K562 (cell line): ENCODE data around the gene PRR14. TPM values are rescaled to one million over a fixed set of nuclear protein-coding genes. Genes with fewer than 3 reads are reported as not detected.

Source experiments
- BMI1 ChIP-seq: fragments of 150-350 bp; IDR thresholded peaks from 2 replicates; pipeline ENCODE4 v1.6.1; 2014; ENCODE audit warnings: low read length
- CEBPB ChIP-seq: fragments of 450-650 bp; IDR thresholded peaks from 2 replicates; pipeline ENCODE4 v1.6.1; 2016; ENCODE audit warnings: missing genetic modification characterization, missing compliant biosample characterization
- CTBP1 ChIP-seq: fragments of 450-650 bp; IDR thresholded peaks from 2 replicates; pipeline ENCODE4 v1.6.1; 2016; ENCODE audit warnings: borderline replicate concordance
- E2F3 ChIP-seq: fragments of 250-450 bp; sonication (Bioruptor Pico); IDR thresholded peaks from 2 replicates; pipeline ENCODE4 v1.4.0; 2020; ENCODE audit warnings: mild to moderate bottlenecking
- ETV1 ChIP-seq: fragments of 450-650 bp; conservative IDR thresholded peaks from 2 replicates; pipeline ENCODE4 v1.6.1; 2016; ENCODE audit warnings: missing genetic modification characterization, control low read depth, low read depth, missing compliant biosample characterization
- HBP1 ChIP-seq: fragments of 450-650 bp; formaldehyde crosslinking; IDR thresholded peaks from 2 replicates; pipeline ENCODE4 v1.4.0; 2022; ENCODE audit warnings: missing genetic modification characterization
- MYNN ChIP-seq, 2 experiments: sonication (generic); formaldehyde crosslinking in 1 of 2; IDR thresholded peaks; 2 replicates each; pipeline versions ENCODE4 v1.5.0 to v1.6.1; 2016 to 2020; ENCODE audit warnings: antibody characterized with exemption in 1 of 2, missing genetic modification reagents in 1 of 2
- NELFE ChIP-seq: IDR thresholded peaks from 2 replicates; pipeline ENCODE4 v1.6.1; 2011; ENCODE audit warnings: mild to moderate bottlenecking; ENCODE audit not compliant: insufficient read depth, insufficient read length
- PHF21A ChIP-seq: fragments of 450-650 bp; IDR thresholded peaks from 2 replicates; pipeline ENCODE4 v1.6.1; 2017; ENCODE audit warnings: low read depth, borderline replicate concordance
- PKNOX1 ChIP-seq: fragments of 450-650 bp; IDR thresholded peaks from 2 replicates; pipeline ENCODE4 v1.6.1; 2016
- SP2 ChIP-seq: IDR thresholded peaks from 2 replicates; pipeline ENCODE4 v1.6.1; 2011; ENCODE audit warnings: mild to moderate bottlenecking, low read depth, low read length, moderate library complexity; ENCODE audit not compliant: poor library complexity, severe bottlenecking; ENCODE audit errors: extremely low read depth
- ZC3H4 ChIP-seq: sonication (generic); formaldehyde crosslinking; IDR thresholded peaks from 2 replicates; pipeline ENCODE4 v1.9.0; 2021; ENCODE audit warnings: missing genetic modification reagents, borderline replicate concordance
- ZMIZ1 ChIP-seq, 2 experiments: fragments of 150-350 bp in 1 of 2; IDR thresholded peaks; 2 replicates each; pipeline ENCODE4 v1.6.1; 2012 to 2016; ENCODE audit warnings: low read depth in 2 of 2, low read length in 2 of 2, mild to moderate bottlenecking in 1 of 2, moderate library complexity in 1 of 2
- ZNF184 ChIP-seq: sonication (generic); formaldehyde crosslinking; IDR thresholded peaks from 2 replicates; pipeline ENCODE4 v1.5.0; 2020; ENCODE audit warnings: missing genetic modification reagents
- ZNF23 ChIP-seq: fragments of 250-450 bp; sonication (Bioruptor Pico); IDR thresholded peaks from 2 replicates; pipeline ENCODE4 v1.4.0; 2020; ENCODE audit warnings: mild to moderate bottlenecking
- ZNF280B ChIP-seq: fragments of 250-450 bp; sonication (Bioruptor Pico); IDR thresholded peaks from 2 replicates; pipeline ENCODE4 v1.5.1; 2021; ENCODE audit warnings: mild to moderate bottlenecking
- ZNF431 ChIP-seq: sonication (generic); formaldehyde crosslinking; IDR thresholded peaks from 2 replicates; pipeline ENCODE4 v1.8.0; 2022; ENCODE audit warnings: mild to moderate bottlenecking, missing genetic modification reagents
- ZNF436 ChIP-seq: fragments of 250-450, 450-650 bp; sonication (Bioruptor Pico); formaldehyde crosslinking; IDR thresholded peaks from 2 replicates; pipeline ENCODE4 v1.7.0; 2020; ENCODE audit warnings: mild to moderate bottlenecking
- ZNF668 ChIP-seq: fragments of 250-450 bp; sonication (Bioruptor Pico); IDR thresholded peaks from 2 replicates; pipeline ENCODE4 v1.8.0; 2022; ENCODE audit warnings: mild to moderate bottlenecking, inconsistent platforms
- ZSCAN32 ChIP-seq: fragments of 450-650 bp; formaldehyde crosslinking; IDR thresholded peaks from 2 replicates; pipeline ENCODE4 v1.4.0; 2020; ENCODE audit warnings: mild to moderate bottlenecking, moderate library complexity
- polyA plus RNA-seq, 8 experiments: library from polyadenylated mRNA; depleted of rRNA in 4 of 8; stranded (reverse) in 5 of 8; unstranded in 3 of 8; fragments of >200 nt; fragmentation: Nextera tagmentation in 2 of 8; fragmentation: Illumina TruSeq in 1 of 8; extraction: Ambion mirVana in 2 of 8; extraction: Trizol in 1 of 8; gene quantifications; 2 replicates each; pipeline versions ENCODE4 v1.2.1 to v1.2.3, GENCODE V29; 2011 to 2014; ENCODE audit warnings: inconsistent platforms in 1 of 8, missing spikeins in 1 of 8
- total RNA-seq, 7 experiments: library from RNA; depleted of rRNA in 6 of 7; stranded (reverse); fragments of >200 nt in 6 of 7; fragmentation: Illumina TruSeq in 2 of 7; extraction: Trizol in 2 of 7; gene quantifications; 2 replicates each; pipeline versions ENCODE4 v1.2.1 to v1.2.3, GENCODE V29; 2011 to 2021; ENCODE audit warnings: low replicate concordance in 1 of 7

Gene PRR14
- total and polyA plus RNA-seq, 9 of the 15 experiments (the other 6 are each of a cell fraction or from before 2014, with no cell fraction given), result 2.2 to 63.1 (median 11.5) TPM

GRCh38 chr16:30628628-30629540 lies 21.9 kb upstream of the PRR14 start (continued):
- TF ChIP-seq HBP1 (CRISPR knock-in tag), result no peak
- no peak for TF ChIP-seq ZNF431 (CRISPR knock-in tag)
- TF ChIP-seq ZNF280B (CRISPR knock-in tag), result no peak
- no peak for TF ChIP-seq PKNOX1
- TF ChIP-seq ZSCAN32 (CRISPR knock-in tag), result no peak
- peak; percentile 94; the same call in 1 of the 2 replicates for TF ChIP-seq PHF21A
- no peak for TF ChIP-seq ZC3H4
- no peak for TF ChIP-seq NELFE
- TF ChIP-seq CEBPB (tag), result no peak
- no peak for TF ChIP-seq ZNF668 (CRISPR knock-in tag)
- TF ChIP-seq ZNF23, result no peak
- peak; percentile 67 for TF ChIP-seq ETV1 (tag)
- TF ChIP-seq ZNF184 (CRISPR knock-in tag), result no peak
- TF ChIP-seq MYNN (IDR thresholded peaks at IDR 0.05), result no peak
- no peak for TF ChIP-seq MYNN (CRISPR knock-in tag; IDR thresholded peaks at IDR 0.05)
- no peak for TF ChIP-seq ZMIZ1 (IDR thresholded peaks at IDR 0.05; ENCODE audit: low read depth in 2 of 2, low read length in 2 of 2)
- TF ChIP-seq BMI1, result no peak
- TF ChIP-seq E2F3, result no peak
- 0 out of 2 replicates have a peak, but pooled peaks have one; percentile 36 for TF ChIP-seq CTBP1
- TF ChIP-seq SP2, result no peak
- no peak for TF ChIP-seq ZNF436 (CRISPR knock-in tag)
